C4-2B (cell line): ENCODE measurements around the gene IL1RL1.

Source experiments
- H3K27ac ChIP-seq: fragments of 450-650 bp; 2 replicates; pipeline ENCODE4 v1.5.1; 2017
- ZFX ChIP-seq: fragments of 450-650 bp; IDR thresholded peaks from 2 replicates; pipeline ENCODE4 v1.6.1; 2017
- TF ChIP-seq, protein P1 (sequence below): fragments of 450-650 bp; conservative IDR thresholded peaks from 2 replicates; pipeline ENCODE4 v1.5.1; 2017; ENCODE audit warnings: mild to moderate bottlenecking

The IL1RL1 gene

DNA sequence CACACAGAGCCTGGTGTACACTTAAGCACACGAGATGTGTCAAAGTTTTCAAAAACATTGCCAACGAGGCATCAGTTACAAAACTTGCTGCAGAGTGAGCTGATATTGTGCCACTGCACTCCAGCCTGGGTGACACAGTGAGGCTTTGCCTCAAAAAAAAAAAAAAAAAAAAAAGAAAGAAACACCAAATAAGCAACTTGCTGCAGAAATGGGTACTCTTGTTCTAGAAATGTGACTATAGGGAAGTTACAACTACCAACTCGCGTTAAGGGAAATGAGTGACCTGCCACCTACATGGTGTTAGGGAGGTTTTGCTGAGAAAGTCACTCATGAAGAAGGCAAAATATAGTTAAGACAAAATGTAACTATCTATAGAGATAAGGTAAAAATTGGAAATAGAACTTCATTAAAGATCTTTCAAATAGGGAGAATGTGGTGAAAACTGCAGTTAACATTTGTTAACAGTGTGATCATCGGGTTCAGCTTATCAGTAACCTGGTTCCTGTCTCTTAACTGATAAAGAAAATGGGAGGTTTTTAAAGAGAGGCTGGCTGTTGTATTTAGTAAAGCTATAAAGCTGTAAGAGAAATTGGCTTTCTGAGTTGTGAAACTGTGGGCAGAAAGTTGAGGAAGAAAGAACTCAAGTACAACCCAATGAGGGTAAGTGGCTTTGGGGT is at the start of gene IL1RL1:
Gene IL1RL1, plus strand, starts transcription at position 600 of the 677 bp plus-strand sequence. CDS start 26,702 bp downstream, outside the sequence.
- H3K27ac ChIP-seq = no peak within 1 kb of the TSS
- TF ChIP-seq, protein P1, sequence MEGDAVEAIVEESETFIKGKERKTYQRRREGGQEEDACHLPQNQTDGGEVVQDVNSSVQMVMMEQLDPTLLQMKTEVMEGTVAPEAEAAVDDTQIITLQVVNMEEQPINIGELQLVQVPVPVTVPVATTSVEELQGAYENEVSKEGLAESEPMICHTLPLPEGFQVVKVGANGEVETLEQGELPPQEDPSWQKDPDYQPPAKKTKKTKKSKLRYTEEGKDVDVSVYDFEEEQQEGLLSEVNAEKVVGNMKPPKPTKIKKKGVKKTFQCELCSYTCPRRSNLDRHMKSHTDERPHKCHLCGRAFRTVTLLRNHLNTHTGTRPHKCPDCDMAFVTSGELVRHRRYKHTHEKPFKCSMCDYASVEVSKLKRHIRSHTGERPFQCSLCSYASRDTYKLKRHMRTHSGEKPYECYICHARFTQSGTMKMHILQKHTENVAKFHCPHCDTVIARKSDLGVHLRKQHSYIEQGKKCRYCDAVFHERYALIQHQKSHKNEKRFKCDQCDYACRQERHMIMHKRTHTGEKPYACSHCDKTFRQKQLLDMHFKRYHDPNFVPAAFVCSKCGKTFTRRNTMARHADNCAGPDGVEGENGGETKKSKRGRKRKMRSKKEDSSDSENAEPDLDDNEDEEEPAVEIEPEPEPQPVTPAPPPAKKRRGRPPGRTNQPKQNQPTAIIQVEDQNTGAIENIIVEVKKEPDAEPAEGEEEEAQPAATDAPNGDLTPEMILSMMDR = no peak
- TF ChIP-seq ZFX = no peak

DNA sequence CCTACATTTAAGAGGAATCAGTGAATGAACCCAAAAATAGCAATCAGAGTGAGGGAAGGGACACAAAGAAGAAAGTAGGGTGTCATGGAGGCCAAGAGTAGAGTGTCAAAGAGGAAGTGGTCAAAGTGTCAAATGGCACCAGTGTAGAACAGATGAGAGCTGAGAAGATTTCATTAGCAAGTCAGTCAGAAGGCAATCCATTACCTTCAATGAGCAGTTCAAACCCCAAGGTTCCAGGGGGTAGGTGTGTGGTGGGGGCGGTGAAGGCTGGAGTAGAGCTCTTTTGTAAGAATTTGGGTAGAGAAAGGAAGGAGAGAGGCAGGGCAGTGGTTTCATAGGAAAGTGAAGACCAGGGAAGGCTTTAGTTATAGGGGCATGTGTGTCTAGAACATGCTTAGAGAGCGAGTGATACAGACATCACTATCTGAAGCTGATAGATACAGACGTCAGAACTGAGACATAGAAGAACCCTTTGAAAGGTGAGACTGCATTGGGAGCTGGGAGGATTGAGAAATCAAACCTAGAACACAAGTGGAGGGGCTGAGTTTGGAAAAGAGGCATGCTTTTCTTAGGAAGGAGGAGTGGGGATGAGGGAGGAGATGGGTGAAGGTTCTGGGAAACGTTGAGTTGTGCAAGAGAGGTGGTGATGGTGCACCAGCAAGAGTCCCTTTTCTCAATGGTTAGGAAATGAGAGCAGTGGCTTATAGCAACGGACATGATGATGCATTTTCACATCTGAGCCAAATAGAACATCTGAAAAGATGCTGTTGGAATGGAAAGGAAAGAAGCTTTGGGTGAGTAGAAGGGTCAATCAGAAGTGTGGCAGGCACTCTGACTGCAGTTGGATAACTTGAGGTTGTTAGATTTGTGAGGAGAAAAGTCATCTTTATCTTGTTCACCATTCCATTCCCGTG is 48.9 kb upstream of the IL1RL1 start:
- H3K27ac ChIP-seq = no peak overlapping the region
- TF ChIP-seq, protein P1 = no peak
- TF ChIP-seq ZFX = no peak

- no peak overlapping the region for H3K27ac ChIP-seq
- no peak for TF ChIP-seq ZFX
- TF ChIP-seq, protein P1 = no peak
These were observed 46.4 kb upstream of the IL1RL1 start for GRCh38 chr2:102264952-102265351.

DNA sequence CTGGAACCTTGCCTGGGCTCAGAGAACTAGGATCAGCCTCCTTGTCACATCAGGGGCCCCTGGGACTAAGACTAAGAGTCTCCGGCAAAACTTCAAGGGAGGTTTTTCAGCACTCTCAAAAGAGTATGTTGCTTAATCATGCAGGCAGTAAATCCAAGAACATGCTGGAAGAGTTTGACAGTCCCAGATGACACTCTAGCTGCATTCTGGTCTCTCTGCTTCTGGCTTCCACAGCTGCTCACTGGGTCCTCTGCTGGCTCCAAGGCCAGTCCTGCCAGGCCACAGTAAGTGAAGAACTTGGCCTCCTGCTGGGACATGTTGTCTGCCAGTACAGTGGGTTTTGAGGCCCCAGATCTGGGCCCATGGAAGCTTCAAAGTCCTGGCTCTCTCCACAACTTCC is 45.2 kb upstream of the IL1RL1 start:
- TF ChIP-seq, protein P1 = no peak
- TF ChIP-seq ZFX = no peak
- no peak overlapping the region for H3K27ac ChIP-seq

DNA sequence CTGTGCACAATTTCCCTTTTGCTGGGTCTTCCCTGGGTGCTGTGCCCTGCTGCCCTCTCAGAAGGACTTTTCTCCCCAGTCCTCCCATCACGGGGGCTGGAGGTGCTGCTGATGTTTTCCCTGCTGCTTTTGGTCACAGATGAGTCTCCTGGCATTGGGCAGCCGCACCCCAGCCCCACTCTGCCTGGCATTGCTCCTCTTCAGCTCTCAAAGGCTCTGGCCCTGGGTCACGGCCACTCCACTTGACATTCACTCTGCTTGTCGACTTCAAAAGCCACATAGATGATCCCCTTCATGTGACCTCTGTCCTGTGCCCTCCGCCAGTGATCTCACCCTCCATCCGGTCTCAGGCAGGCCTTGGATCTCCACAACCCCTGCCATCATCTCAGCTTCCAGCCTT is 43.6 kb upstream of the IL1RL1 start:
- TF ChIP-seq ZFX = no peak
- TF ChIP-seq, protein P1 = no peak
- H3K27ac ChIP-seq = no peak overlapping the region

DNA sequence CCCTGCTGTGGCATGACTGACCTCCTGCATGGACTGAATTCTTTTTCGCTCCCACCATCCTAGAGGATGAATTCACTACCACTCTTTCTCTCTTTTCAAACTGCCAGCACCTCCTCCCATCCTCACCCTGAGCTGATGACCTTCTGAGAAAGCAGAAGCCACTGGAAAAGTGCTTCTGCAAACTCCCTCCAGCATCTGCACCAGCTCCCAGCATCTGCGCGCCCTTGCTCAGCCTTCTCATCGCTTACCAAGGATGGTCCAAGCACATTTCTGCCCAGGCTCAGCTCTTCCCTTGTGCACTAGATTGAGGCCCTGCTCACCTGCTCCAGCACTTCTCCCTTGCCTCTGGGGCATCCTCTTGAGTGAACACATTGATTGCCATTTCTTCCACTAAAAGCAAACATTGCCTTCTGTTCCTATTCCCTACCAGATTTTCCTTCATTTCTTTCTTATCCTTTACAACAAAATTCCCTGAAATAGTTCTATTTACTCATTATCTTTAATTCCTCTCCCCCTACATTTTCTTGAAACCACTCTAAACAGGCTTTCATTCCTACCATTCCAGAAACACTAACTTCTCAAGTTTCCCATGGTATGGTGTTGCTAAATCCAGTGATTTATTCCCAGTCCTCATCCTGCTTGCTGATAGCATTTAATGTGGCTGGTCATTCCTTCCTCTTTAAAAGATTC is 42.7 kb upstream of the IL1RL1 start:
- TF ChIP-seq, protein P1 = no peak
- TF ChIP-seq ZFX = no peak
- no peak overlapping the region for H3K27ac ChIP-seq

GRCh38 chr2:102269200-102269524 is 42.2 kb upstream of the IL1RL1 start:
- TF ChIP-seq, protein P1 = no peak
- no peak for TF ChIP-seq ZFX

More at GRCh38 chr2:102269200-102269524, 42.2 kb upstream of the IL1RL1 start:
- no peak overlapping the region for H3K27ac ChIP-seq
